Measurements from ENCODE around the gene SEC16A.

The SEC16A gene

GRCh38 chr9:136506425-136506824 lies 23.6 kb upstream of the SEC16A start:
- no peak overlapping the region for H3K4me3 ChIP-seq (replicated peaks; ENCODE audit: insufficient read depth, low read length)
- no peak overlapping the region for H3K27ac ChIP-seq (replicated peaks)
- no peaks in the 10 kb centered on the region for H3K27me3 ChIP-seq (ENCODE audit: insufficient read depth, poor library complexity, severe bottlenecking)
- DNase-seq (ENCODE audit: low read depth in 1 of 2, low spot score in 1 of 2), result no peak
- no peak for TF ChIP-seq CTCF (IDR thresholded peaks at IDR 0.05; ENCODE audit: insufficient read depth, low read length)
- TF ChIP-seq POLR2AphosphoS5 (IDR thresholded peaks at IDR 0.05; ENCODE audit: low read depth), result no peak
- TF ChIP-seq SPI1 (IDR thresholded peaks at IDR 0.05; ENCODE audit: borderline replicate concordance, low read depth), result no peak
- TF ChIP-seq GABPA (IDR thresholded peaks at IDR 0.05; ENCODE audit: low read depth), result no peak
- TF ChIP-seq REST (IDR thresholded peaks at IDR 0.05; ENCODE audit: insufficient replicate concordance, low read depth), result no peak

GRCh38 chr9:136505406-136506403 lies 22.9 kb upstream of the SEC16A start:
- no peak for DNase-seq (ENCODE audit: low read depth in 1 of 2, low spot score in 1 of 2)
- H3K4me3 ChIP-seq (replicated peaks; ENCODE audit: insufficient read depth, low read length), result no peak overlapping the region
- TF ChIP-seq GABPA (IDR thresholded peaks at IDR 0.05; ENCODE audit: low read depth) (no peak), REST (IDR thresholded peaks at IDR 0.05; ENCODE audit: insufficient replicate concordance, low read depth) (no peak), POLR2AphosphoS5 (IDR thresholded peaks at IDR 0.05; ENCODE audit: low read depth) (no peak), CTCF (IDR thresholded peaks at IDR 0.05; ENCODE audit: insufficient read depth, low read length) (no peak), SPI1 (IDR thresholded peaks at IDR 0.05; ENCODE audit: borderline replicate concordance, low read depth) (no peak)
- H3K27me3 ChIP-seq (ENCODE audit: insufficient read depth, poor library complexity, severe bottlenecking), result no peaks in the 10 kb centered on the region
- H3K27ac ChIP-seq (replicated peaks), result no peak overlapping the region

GRCh38 chr9:136504512-136505348 lies 21.9 kb upstream of the SEC16A start:
- no peak overlapping the region for H3K27ac ChIP-seq (replicated peaks)
- no peak overlapping the region for H3K4me3 ChIP-seq (replicated peaks; ENCODE audit: insufficient read depth, low read length)
- TF ChIP-seq CTCF (IDR thresholded peaks at IDR 0.05; ENCODE audit: insufficient read depth, low read length) (no peak), REST (IDR thresholded peaks at IDR 0.05; ENCODE audit: insufficient replicate concordance, low read depth) (no peak), GABPA (IDR thresholded peaks at IDR 0.05; ENCODE audit: low read depth) (no peak), SPI1 (IDR thresholded peaks at IDR 0.05; ENCODE audit: borderline replicate concordance, low read depth) (no peak), POLR2AphosphoS5 (IDR thresholded peaks at IDR 0.05; ENCODE audit: low read depth) (no peak)
- no peak for DNase-seq (ENCODE audit: low read depth in 1 of 2, low spot score in 1 of 2)
- no peaks in the 10 kb centered on the region for H3K27me3 ChIP-seq (ENCODE audit: insufficient read depth, poor library complexity, severe bottlenecking)
